Heart left ventricle (tissue), 16 donors: ENCODE measurements around the gene GABBR1. TPM values are rescaled to one million over a fixed set of nuclear protein-coding genes. Genes with fewer than 3 reads are reported as not detected.

Experiments used
- ATAC-seq, 4 donors: fragments of 200-7000 bp; cut with Tn5 transposase; one replicate each; pipeline ENCODE4 v1.9.1; 2020 to 2022; ENCODE audit warnings: moderate library complexity in 4 of 4, mild to moderate bottlenecking in 3 of 4, moderate number of reproducible peaks in 1 of 4
- DNase-seq, 5 donors: peaks; one replicate each; pipeline ENCODE4 v3.0.0-alpha.2; 2020
- H3K27ac ChIP-seq, 12 donors: fragments of 200-600 bp; sonication (generic) in 4 of 12; one replicate each; pipeline versions ENCODE4 v1.5.0 to v1.8.0; 2016 to 2022; ENCODE audit warnings: mild to moderate bottlenecking in 2 of 12
- H3K27me3 ChIP-seq, 9 donors: fragments of 200-600 bp; sonication (generic) in 2 of 9; one replicate each; pipeline versions ENCODE4 v1.5.1 to v1.8.0; 2016 to 2022; ENCODE audit warnings: mild to moderate bottlenecking in 3 of 9
- H3K36me3 ChIP-seq, 9 donors: fragments of 200-600 bp; sonication (generic) in 2 of 9; one replicate each; pipeline versions ENCODE4 v1.5.0 to v1.8.0; 2018 to 2022; ENCODE audit warnings: mild to moderate bottlenecking in 2 of 9
- H3K4me1 ChIP-seq, 12 donors: fragments of 200-600 bp; sonication (generic) in 4 of 12; one replicate each; pipeline versions ENCODE4 v1.5.0 to v1.8.0; 2016 to 2022; ENCODE audit warnings: mild to moderate bottlenecking in 3 of 12
- H3K4me3 ChIP-seq, 12 donors: fragments of 200-600 bp; sonication (generic) in 4 of 12; one replicate each; pipeline versions ENCODE4 v1.5.0 to v1.8.0; 2017 to 2022; ENCODE audit warnings: mild to moderate bottlenecking in 9 of 12, moderate library complexity in 4 of 12
- H3K9me3 ChIP-seq, 12 donors: fragments of 200-600 bp; sonication (generic) in 4 of 12; one replicate each; pipeline versions ENCODE4 v1.5.0 to v1.8.0; 2016 to 2022; ENCODE audit warnings: mild to moderate bottlenecking in 1 of 12
- CTCF ChIP-seq, 12 donors: fragments of 200-600 bp; sonication (generic) in 4 of 12; IDR thresholded peaks; one replicate each; pipeline versions ENCODE4 v1.5.0 to v1.8.0; 2018 to 2022; ENCODE audit warnings: antibody characterized with exemption in 12 of 12, mild to moderate bottlenecking in 5 of 12
- POLR2A ChIP-seq, 2 donors: fragments of 450-650 bp; IDR thresholded peaks; one replicate each; pipeline ENCODE4 v1.6.1; 2017; ENCODE audit warnings: antibody characterized with exemption in 2 of 2, mild to moderate bottlenecking in 2 of 2, moderate library complexity in 2 of 2
- WGBS, 4 donors: extraction: QIAGEN DNeasy Blood & Tissue Kit in 2 of 4; methylation state at CpG; one replicate each; pipeline versions ENCODE4 v1.1.5 to v1.1.7; 2013 to 2018; 5-methylcytosine and 5-hydroxymethylcytosine counted together
- intact Hi-C, 10 donors: fragments of 100-400 bp; cut with DNase I; formaldehyde crosslinking; loops; one replicate each; pipeline versions ENCODE4 v1.11.1 to v1.14.2; 2022
- polyA plus RNA-seq, 2 donors: library from polyadenylated mRNA; stranded (reverse); fragments of 200-250 nt; gene quantifications; one replicate each; pipeline ENCODE4 v1.2.3, GENCODE V29; 2013
- total RNA-seq, 9 donors: library from RNA; depleted of rRNA in 2 of 9; stranded (reverse); fragments of >200 nt in 2 of 9; fragmentation: NEBNext Ultra II Directional in 3 of 9; extraction: Animal tissue kit (Norgen Biotek cat#: 25700) in 3 of 9; gene quantifications; one replicate each; pipeline versions ENCODE4 v1.1.0 to v1.2.4, GENCODE V29; 2016 to 2023
- donor health status: ischemic (EF 13 %, LVEDD 7.1; RV severe dilation, severe dysfunction).
- donor health status: healthy with polysubstance abuse.
- donor health status: DM: no; HTN: yes; CAD: no.
- donor health status: DM: no; HTN: no; CAD: no.
- donor health status: ischemic (EF 25% LVEDD 6.9; RV normal size, moderate dysfunction).
- donor health status: ischemic (EF 25% LVEDD 5.7; RV mildly dilated, moderate dysfunction).
- donor health status: healthy.
- donor health status: DM: yes; HTN: yes; CAD: no.
- donor health status: ischemic (EF 35%, LVEDD 5.7; RV mildly dilated, moderate dysfunction).
- donor health status: nonischemic (EF 11% LVEDD 7.7; RV severe dilation, severe dysfunction).
- donor health status: DM: yes; HTN: yes; CAD: no.
- donor health status: PGD.
- donor health status: ischemic (EF 29% LVEDD 5.4; RV normal size, mild dysfunction).
- donor health status: nonischemic (EF 23%, LVEDD 6.1; RV moderate dilation, normal function).

Gene GABBR1
- total and polyA plus RNA-seq, 11 donors, result 11.6 to 30.8 (median 18.1) TPM

GRCh38 chr6:29529956-29530355, 103.0 kb downstream of the GABBR1 start:
- 81 to 91% (median 85%) methylated on average over 2 to 3 of the region's 3 CpGs for WGBS, 4 donors

GRCh38 chr6:29528988-29529560, 103.9 kb downstream of the GABBR1 start:
- Histone ChIP-seq H3K36me3 (no peaks in the 10 kb centered on the region), H3K27ac (no peak overlapping the region), H3K9me3 (no peaks in the 10 kb centered on the region), H3K4me3 (no peak overlapping the region), H3K4me1 (no peaks in the 10 kb centered on the region), H3K27me3 (peaks cover 0 to 4% (median 0%) of the 10 kb centered on the region in 9 donors)
- 60 to 100% (median 74%) methylated on average over 1 to 2 of the region's 2 CpGs for WGBS, 4 donors
- intact Hi-C loops, result no loop called here
- TF ChIP-seq POLR2A (IDR thresholded peaks at IDR 0.05) (no peak), CTCF (IDR thresholded peaks at IDR 0.05) (no peak)
- DNase-seq (no peak), ATAC-seq (no peak)

More at GRCh38 chr6:29529956-29530355, 103.0 kb downstream of the GABBR1 start:
- peaks cover 0 to 4% (median 0%) of the 10 kb centered on the region in 9 donors for H3K27me3 ChIP-seq
- no peaks in the 10 kb centered on the region for H3K9me3 ChIP-seq
- intact Hi-C loops, result no loop called here
- no peaks in the 10 kb centered on the region for H3K4me1 ChIP-seq
- ATAC-seq, result no peak
- no peak overlapping the region for H3K4me3 ChIP-seq
- no peak for TF ChIP-seq POLR2A (IDR thresholded peaks at IDR 0.05)
- TF ChIP-seq CTCF (IDR thresholded peaks at IDR 0.05), result no peak
- no peak overlapping the region for H3K27ac ChIP-seq
- no peaks in the 10 kb centered on the region for H3K36me3 ChIP-seq
- DNase-seq, result no peak

GRCh38 chr6:29528300-29528931, 104.6 kb downstream of the GABBR1 start:
- intact Hi-C loops, result no loop called here
- H3K9me3 ChIP-seq, result no peaks in the 10 kb centered on the region
- no peak overlapping the region for H3K27ac ChIP-seq
- no peaks in the 10 kb centered on the region for H3K36me3 ChIP-seq
- H3K4me1 ChIP-seq, result no peaks in the 10 kb centered on the region
- WGBS, 4 donors, result 74 to 85% (median 78%) methylated on average over 5 of the region's 5 CpGs
- TF ChIP-seq POLR2A (IDR thresholded peaks at IDR 0.05) (no peak), CTCF (IDR thresholded peaks at IDR 0.05) (no peak)
- peaks cover 0 to 4% (median 0%) of the 10 kb centered on the region in 9 donors for H3K27me3 ChIP-seq
- no peak overlapping the region for H3K4me3 ChIP-seq
- ATAC-seq (no peak), DNase-seq (no peak)

- intact Hi-C loops, result no loop called here
- Histone ChIP-seq H3K4me1 (no peaks in the 10 kb centered on the region), H3K36me3 (no peaks in the 10 kb centered on the region), H3K4me3 (no peak overlapping the region), H3K27me3 (peaks cover 0 to 4% (median 0%) of the 10 kb centered on the region in 9 donors), H3K27ac (no peak overlapping the region), H3K9me3 (no peaks in the 10 kb centered on the region)
- DNase-seq (no peak), ATAC-seq (no peak)
- WGBS, 4 donors, result 40 to 63% (median 54%) methylated on average over 2 of the region's 2 CpGs
- TF ChIP-seq CTCF (IDR thresholded peaks at IDR 0.05) (no peak), POLR2A (IDR thresholded peaks at IDR 0.05) (no peak)
These were observed 105.4 kb downstream of the GABBR1 start for GRCh38 chr6:29527564-29527963.
